ENCODE data around the gene KLK3. TPM values are rescaled to one million over a fixed set of nuclear protein-coding genes. Genes with fewer than 3 reads are reported as not detected.

KLK3 gene
- total and polyA plus RNA-seq, 2 of the 4 experiments (the other 2 are of a cell fraction): not detected

GRCh38 chr19:50833802-50834167, 20.9 kb upstream of the KLK3 start:
- no peak overlapping the region for H3K56ac ChIP-seq (ENCODE audit: extremely low read depth, insufficient read depth, low read length)
- no peak overlapping the region for H2AK9ac ChIP-seq (replicated peaks; ENCODE audit: low read depth, low read length, poor library complexity)
- no peak overlapping the region for H3K23ac ChIP-seq (ENCODE audit: low read depth, low read length)
- no peak overlapping the region for H4K5ac ChIP-seq (ENCODE audit: low read depth, low read length)
- no peaks in the 10 kb centered on the region for H3K9me1 ChIP-seq (ENCODE audit: insufficient read depth, low read length)
- H4K20me1 ChIP-seq (ENCODE audit: insufficient read depth, low read length): no peaks in the 10 kb centered on the region
- H4K8ac ChIP-seq (ENCODE audit: low read depth in 2 of 2, low read length in 2 of 2): no peak overlapping the region
- H3K79me1 ChIP-seq (ENCODE audit: low read depth in 1 of 2, low read length in 2 of 2): no peaks in the 10 kb centered on the region
- no peak overlapping the region for H3K4me3 ChIP-seq (ENCODE audit: insufficient read depth, low read depth, low read length)
- H3K9me3 ChIP-seq (ENCODE audit: control insufficient read depth, insufficient read depth, low read length): no peaks in the 10 kb centered on the region
- H3K27me3 ChIP-seq (ENCODE audit: control insufficient read depth, insufficient read depth, low read length): no peaks in the 10 kb centered on the region; the same call in 1 of the 2 replicates
- no peak overlapping the region for H3K9ac ChIP-seq (ENCODE audit: low read depth, low read length)
- no peak overlapping the region for H2AFZ ChIP-seq (replicated peaks; ENCODE audit: low read length, poor library complexity)
- H2BK20ac ChIP-seq (ENCODE audit: low read depth, low read length): no peak overlapping the region
- intact Hi-C loops (cut with micrococcal nuclease): no loop called here
- ChIA-PET POLR2A (ENCODE audit: unreplicated experiment) (interaction anchor here (0.5 kb wide), 1 partner anchor 41 kb away, joined by 9 read pairs; no protein-coding TSS in a partner anchor), CTCF (no interaction called here)
- H4K91ac ChIP-seq (ENCODE audit: insufficient read depth, low read depth, low read length): no peak overlapping the region
- dilution Hi-C loops (cut with HindIII; ENCODE audit: low sequenced_read_pairs, unreplicated experiment): no loop called here
- no peak for TF ChIP-seq POLR2A (IDR thresholded peaks at IDR 0.05; ENCODE audit: low read depth, low read length)
- TF ChIP-seq FOS (IDR thresholded peaks at IDR 0.05; ENCODE audit: low read depth, low read length): no peak
- no peak for TF ChIP-seq MAZ (IDR thresholded peaks at IDR 0.05; ENCODE audit: borderline replicate concordance, low read depth, low read length)
- TF ChIP-seq SMC3 (IDR thresholded peaks at IDR 0.05; ENCODE audit: low read depth, low read length): no peak
- TF ChIP-seq, protein P1, sequence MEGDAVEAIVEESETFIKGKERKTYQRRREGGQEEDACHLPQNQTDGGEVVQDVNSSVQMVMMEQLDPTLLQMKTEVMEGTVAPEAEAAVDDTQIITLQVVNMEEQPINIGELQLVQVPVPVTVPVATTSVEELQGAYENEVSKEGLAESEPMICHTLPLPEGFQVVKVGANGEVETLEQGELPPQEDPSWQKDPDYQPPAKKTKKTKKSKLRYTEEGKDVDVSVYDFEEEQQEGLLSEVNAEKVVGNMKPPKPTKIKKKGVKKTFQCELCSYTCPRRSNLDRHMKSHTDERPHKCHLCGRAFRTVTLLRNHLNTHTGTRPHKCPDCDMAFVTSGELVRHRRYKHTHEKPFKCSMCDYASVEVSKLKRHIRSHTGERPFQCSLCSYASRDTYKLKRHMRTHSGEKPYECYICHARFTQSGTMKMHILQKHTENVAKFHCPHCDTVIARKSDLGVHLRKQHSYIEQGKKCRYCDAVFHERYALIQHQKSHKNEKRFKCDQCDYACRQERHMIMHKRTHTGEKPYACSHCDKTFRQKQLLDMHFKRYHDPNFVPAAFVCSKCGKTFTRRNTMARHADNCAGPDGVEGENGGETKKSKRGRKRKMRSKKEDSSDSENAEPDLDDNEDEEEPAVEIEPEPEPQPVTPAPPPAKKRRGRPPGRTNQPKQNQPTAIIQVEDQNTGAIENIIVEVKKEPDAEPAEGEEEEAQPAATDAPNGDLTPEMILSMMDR (conservative IDR thresholded peaks at IDR 0.05; ENCODE audit: low read depth, low read length): no peak
- no peak for TF ChIP-seq RAD21 (IDR thresholded peaks at IDR 0.05; ENCODE audit: low read length)
- TF ChIP-seq CHD1 (IDR thresholded peaks at IDR 0.05; ENCODE audit: low read depth, low read length): no peak
- TF ChIP-seq CEBPB (IDR thresholded peaks at IDR 0.05; ENCODE audit: low read depth, low read length): no peak
- no peak for TF ChIP-seq RFX5 (IDR thresholded peaks at IDR 0.05; ENCODE audit: low read depth, low read length)
- TF ChIP-seq NFE2L2 (IDR thresholded peaks at IDR 0.05; ENCODE audit: low read depth, low read length): no peak
- no peak for TF ChIP-seq ELK1 (IDR thresholded peaks at IDR 0.05; ENCODE audit: borderline replicate concordance, low read depth, low read length)
- no peak for TF ChIP-seq RCOR1 (IDR thresholded peaks at IDR 0.05; ENCODE audit: insufficient replicate concordance, low read length)
- no peak for TF ChIP-seq MAFK (IDR thresholded peaks at IDR 0.05; ENCODE audit: low read depth, low read length)
- WGBS, 2 experiments (ENCODE audit: extremely low coverage in 2 of 2, insufficient read length in 1 of 2): 70% methylated on average over 2 of the region's 6 CpGs; no CpG with 5 or more reads in 1 of the 2 experiments
- H2AK5ac ChIP-seq (ENCODE audit: low read depth, low read length): no peak overlapping the region
- H3K36me3 ChIP-seq (ENCODE audit: control insufficient read depth, insufficient read depth, low read length): no peaks in the 10 kb centered on the region
- in situ Hi-C loops (cut with MboI; ENCODE audit: low sequenced_read_pairs): no loop called here
- H3K4me1 ChIP-seq (ENCODE audit: control insufficient read depth, insufficient read depth, low read length): no peaks in the 10 kb centered on the region
- no peak overlapping the region for H3K4ac ChIP-seq (ENCODE audit: low read depth, low read length)
- H2BK15ac ChIP-seq (ENCODE audit: low read depth, low read length): no peak overlapping the region
- no peak for DNase-seq
- H3K14ac ChIP-seq (replicated peaks; ENCODE audit: low read depth, low read length): no peak overlapping the region
- H3K27ac ChIP-seq (ENCODE audit: insufficient read depth, low read length): no peak overlapping the region
- no TSS peak for BruUV-seq (replicated peaks)
- no peak overlapping the region for H2BK120ac ChIP-seq (ENCODE audit: low read depth, low read length)
- H3K18ac ChIP-seq (ENCODE audit: low read depth, low read length): no peak overlapping the region
- H3K4me2 ChIP-seq (ENCODE audit: low read depth, low read length): no peak overlapping the region
- no peak for ATAC-seq (ENCODE audit: low read depth)
- no peak overlapping the region for H2BK5ac ChIP-seq (ENCODE audit: low read depth, low read length, poor library complexity, severe bottlenecking)
